LoVo (cell line): ENCODE measurements around the gene TMEM220.
"Not testable (repeated sequence)": the region's sequence is repeated elsewhere in the genome, so short reads cannot be mapped to it uniquely, and the experiment has no call there.

Experiments
- DNase-seq: peaks from one replicate; pipeline ENCODE4 v3.0.0-alpha.2; 2016; ENCODE audit warnings: low spot score

The TMEM220 gene

DNA sequence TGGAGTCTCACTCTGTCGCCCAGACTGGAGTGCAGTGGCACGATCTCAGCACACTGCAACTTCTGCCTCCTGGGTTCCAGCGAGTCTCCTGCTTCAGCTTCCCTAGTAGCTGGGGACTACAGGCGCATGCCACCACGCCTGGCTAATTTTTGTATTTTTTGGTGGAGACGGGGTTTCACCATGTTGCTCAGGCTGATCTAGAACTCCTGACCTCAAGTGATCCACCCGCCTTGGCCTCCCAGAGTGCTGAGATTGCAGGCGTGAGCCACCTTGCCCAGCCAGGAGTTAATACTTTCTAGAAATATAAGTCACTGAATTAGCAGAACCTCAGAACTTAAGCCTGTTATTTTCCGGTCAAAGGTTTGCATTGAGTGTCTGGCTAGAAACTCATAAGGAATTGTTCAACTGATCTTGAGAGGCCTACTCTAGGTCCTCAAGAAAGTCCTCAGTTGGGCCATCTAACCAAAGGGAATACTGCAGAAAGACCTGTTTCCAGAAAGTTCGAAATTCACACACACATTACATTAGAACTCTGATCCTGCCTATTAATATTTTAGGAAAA lies 1.4 kb downstream of the TMEM220 start:
- no peak for DNase-seq

- no peak for DNase-seq
Observed at GRCh38 chr17:10727192-10727591, 2.6 kb downstream of the TMEM220 start.

GRCh38 chr17:10726196-10726595 lies 3.6 kb downstream of the TMEM220 start:
- no peak for DNase-seq

DNA sequence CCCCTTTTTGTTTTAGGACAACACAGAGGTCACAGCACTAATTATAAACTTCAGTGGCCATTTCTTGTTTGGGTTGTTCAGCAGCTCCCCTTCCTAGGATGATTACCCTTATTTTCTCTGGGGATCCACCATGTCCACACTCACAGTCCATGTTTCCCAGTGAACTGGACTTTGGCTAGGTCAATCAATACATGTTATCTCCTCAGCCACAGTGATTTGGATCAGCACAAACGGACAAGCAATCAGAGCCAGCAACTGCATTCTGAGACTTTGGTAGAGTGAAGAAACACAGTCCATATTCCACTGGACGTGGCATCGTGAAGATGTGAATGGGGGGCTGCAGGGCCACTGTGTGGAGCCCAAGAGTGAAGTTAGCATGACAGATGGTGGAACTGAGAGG lies 4.6 kb downstream of the TMEM220 start:
- DNase-seq, result no peak

GRCh38 chr17:10724546-10725195 lies 5.2 kb downstream of the TMEM220 start:
- DNase-seq, result peak; percentile 20

- DNase-seq, result no peak
Observed at GRCh38 chr17:10718547-10718946, 11.3 kb downstream of the TMEM220 start.

DNA sequence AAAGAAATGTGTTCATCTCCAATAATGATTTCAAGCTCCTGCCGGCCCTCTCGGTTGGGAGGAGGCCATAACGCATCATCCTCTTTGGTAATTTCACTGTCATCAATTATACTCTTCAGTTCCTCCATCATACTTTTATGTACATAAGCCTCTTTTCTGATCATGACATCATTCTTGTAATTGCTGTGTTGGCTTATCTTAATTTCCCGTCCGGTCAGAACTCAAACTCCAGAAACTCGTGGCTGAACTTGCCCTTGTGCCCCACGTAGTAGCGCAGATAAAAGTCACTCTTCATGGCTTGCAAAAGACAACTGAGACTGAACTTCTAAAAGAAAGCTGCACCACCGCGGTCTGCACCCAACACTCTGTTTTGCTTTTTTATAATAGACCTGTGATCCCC lies 13.6 kb downstream of the TMEM220 start:
- DNase-seq, result no peak

- no peak for DNase-seq
Observed at GRCh38 chr17:10713318-10713717, 16.5 kb downstream of the TMEM220 start.

DNA sequence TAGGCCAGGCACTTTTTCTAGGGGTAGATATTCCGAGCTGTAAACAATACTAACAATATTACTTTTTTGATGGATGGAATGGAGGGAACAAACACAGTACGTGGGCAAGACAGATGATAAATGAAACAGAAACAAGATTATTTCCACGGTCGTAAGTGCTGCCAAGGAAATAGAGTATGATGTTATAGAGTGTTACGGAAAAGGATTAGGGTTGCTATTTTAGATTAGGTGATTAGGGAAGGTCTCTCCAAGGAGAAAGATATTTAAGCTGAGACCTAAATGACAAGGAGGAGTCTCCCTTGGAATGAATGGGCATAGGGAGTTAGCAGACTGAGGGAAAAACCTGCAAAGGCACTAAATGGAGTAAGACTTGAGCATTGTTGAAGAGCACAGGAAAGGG lies 24.1 kb downstream of the TMEM220 start:
- no peak for DNase-seq

- DNase-seq, result no peak
Observed at GRCh38 chr17:10702574-10702973, 27.2 kb downstream of the TMEM220 start.

DNA sequence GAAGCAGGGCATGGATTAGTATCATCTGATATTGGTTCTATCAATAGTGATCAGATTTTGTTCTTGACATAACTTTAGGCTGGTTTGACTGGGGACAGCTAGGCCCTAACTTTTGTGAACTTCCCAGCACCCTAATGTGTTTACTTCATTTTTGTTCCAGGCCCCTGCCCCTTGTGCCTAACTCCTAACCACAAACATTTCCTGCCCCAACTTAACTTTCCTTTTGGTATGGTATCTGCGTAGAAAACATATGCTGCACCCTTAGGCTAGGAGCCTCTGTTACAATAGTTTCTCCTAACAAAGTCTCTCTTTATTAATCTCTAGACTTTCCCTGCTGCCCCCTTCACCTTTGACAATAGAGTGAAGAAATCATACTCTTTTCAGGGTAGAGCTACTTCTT lies 30.0 kb downstream of the TMEM220 start:
- DNase-seq, result no peak

DNA sequence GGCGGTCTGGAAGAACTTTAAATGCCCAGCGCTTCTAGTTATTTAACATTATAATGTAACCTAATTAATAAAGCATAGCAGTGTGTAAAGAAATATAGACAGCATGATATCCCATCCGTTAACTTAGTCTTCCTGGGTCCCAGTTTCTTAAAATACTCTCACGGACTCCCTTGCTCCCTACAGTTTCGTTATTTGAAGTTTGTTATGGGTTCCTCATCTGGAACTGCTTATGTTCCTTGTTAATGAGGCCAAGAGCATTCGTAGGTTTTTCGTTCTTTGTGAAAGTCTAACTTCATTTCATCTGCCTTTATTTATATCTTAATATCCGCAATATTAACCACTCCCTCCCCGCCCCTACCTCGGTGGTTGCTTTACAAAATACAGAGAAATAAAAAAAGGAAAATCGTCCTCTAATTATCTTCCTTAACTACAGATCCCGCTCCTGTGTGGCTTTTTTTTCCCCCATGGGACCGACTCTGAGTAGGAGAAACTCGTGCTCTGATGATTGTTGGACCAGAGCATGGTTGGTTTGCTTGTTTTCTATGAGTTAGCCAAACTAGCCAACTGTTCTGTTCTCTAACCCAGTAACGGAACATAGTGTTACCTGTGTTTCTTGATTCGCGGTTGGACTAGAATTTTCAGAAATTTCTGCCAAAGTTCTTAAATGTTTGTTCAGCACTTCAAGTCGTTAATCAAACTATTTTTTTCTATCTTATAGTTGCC lies 31.6 kb downstream of the TMEM220 start:
- no peak for DNase-seq

DNA sequence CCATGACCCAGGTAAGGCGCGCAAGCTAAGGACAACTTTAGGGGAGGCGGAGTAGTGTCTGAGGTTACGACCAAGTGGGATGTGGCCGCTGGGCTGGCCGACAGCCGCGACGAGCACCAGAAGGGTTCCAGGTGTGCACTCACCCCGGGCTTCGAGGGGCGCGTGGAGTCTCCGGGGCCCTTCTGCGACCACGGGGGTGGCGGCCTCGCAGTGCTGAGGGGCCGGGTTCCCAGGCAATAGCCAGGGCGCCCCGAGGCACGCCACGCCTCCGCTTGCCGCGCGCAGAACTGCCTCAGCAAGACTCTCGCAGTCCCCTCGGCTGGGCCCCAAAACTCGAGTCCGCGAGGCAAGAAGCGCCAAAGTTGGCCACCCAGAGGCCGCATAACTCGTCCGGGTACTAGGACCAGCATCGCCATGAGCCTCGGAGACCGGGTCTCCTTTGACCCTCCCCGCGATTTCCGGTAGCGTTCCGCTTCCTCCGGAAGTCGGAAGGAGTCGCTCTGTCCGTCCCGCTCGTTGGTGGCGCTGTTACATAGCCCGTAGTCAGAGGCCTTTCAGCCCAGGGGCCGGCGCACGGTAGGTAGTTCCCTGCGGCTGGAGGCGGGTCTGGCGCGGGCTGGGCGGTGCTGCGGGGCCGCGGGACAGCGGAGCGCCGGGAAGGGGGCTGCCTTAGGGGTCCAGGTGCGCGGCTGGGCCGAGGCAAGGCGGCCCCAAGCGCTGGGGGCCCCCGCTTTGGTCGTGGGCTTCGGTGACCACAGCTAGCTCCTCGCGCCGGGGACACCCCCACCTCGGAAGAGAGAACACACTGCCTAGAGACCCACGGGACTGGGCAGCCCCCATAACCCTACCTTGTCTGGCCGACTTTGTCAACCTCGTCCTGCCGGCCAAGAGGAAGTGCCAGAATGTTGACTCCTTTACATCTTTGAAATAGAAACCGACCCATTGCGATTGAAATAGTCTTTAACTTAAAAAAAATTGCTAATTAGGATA lies 32.4 kb downstream of the TMEM220 start, which contains the start of the genes ADPRM and SCO1:
Gene ADPRM, plus strand, starts transcription at position 503 of the 990 bp plus-strand sequence. CDS start 7,333 bp downstream, outside the sequence.
Gene SCO1, minus strand, starts transcription at position 442 of the 990 bp plus-strand sequence. Its CDS starts 26 bp downstream, at position 416.
- peak; percentile 91 for DNase-seq

GRCh38 chr17:10695875-10696407 lies 33.9 kb downstream of the TMEM220 start:
- DNase-seq, result not testable (repeated sequence)

DNA sequence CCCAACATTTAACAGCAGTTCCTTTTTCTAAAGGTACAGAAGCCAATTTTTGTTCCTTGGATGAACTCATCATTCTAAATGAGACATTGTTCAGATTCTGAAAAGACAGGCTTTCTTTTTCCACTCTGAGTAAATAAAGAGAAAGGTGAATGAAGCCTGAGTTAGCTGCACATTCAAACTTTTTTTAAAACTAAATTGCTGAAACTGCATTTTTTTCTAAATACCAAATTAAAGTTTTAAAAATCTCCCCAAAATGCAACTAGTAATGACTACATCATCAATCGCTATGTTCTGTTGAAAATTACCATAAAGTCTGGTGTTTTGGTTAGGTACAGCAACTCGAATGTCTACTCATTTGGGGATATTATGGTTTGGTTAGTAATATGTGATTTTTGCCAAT lies 42.3 kb downstream of the TMEM220 start:
- no peak for DNase-seq

DNA sequence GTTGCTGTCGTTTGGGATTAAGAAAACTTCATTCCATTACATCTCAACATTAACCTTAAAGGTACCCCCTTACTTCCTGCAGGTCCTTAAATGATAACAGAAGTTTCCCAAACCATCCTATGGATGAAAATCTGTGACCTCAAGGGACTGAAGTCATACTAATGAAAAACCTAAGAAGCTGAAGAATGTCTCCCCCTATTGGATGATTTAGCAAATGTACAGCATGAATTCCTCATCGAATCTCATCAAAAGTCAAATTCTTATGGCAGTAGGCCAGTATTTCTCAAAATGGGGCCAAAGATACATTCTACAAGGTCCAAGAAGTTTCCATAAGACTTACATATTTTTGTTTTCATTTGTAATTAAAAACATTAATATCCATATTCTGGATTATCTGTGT lies 46.0 kb downstream of the TMEM220 start:
- no peak for DNase-seq

GRCh38 chr17:10681866-10682446 lies 47.9 kb downstream of the TMEM220 start:
- no peak for DNase-seq

GRCh38 chr17:10674704-10675103 lies 55.1 kb downstream of the TMEM220 start:
- DNase-seq, result no peak

DNA sequence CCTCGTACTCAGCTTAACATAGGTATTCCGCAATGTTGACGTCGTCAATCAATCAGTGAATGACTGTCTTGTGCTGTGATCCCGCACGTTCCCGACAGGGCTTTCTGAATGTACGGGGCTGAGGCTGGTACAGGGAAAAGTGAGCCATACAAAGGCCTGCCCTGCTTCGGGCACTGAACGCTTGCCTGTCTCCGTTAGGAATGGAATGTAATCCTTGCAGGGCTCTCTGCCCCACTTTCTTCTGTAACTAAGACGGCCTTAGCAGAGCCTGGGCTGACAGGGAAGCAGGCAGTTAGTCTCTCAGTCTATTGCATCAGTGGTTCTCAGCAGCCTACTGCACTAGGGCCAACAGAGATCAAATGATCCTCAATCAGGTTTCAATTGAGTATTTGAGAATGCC lies 56.5 kb downstream of the TMEM220 start:
- DNase-seq, result no peak

DNA sequence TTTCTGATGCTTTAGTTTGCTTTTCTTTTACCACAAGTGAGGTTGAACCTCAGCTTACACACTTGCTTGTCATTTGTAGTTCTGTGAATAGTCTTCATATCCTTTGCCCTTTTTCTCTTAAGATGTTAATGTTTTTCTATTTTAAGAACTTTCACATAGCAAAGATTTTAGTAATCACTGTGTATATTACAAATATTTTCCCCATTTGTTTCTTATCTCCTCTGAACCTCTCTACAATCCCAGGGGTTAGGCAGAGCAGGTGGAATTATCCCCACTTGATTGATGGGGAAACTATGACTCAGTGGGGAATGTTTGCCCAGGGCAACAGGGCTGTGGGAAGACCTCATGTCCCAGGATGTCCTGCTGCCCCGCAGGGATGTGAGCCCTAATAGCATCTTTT lies 61.0 kb downstream of the TMEM220 start:
- DNase-seq, result no peak

- DNase-seq, result no peak
Observed at GRCh38 chr17:10666906-10667305, 62.9 kb downstream of the TMEM220 start.
